HEK293 (cell line): ENCODE data around the gene MTARC2.

ENCODE experiments used
- RBAK ChIP-seq: fragments of 450-650 bp; formaldehyde crosslinking; IDR thresholded peaks from 2 replicates; pipeline ENCODE4 v1.5.1; 2016; ENCODE audit warnings: missing biosample characterization, missing genetic modification characterization
- ZNF274 ChIP-seq, 2 experiments: fragments of 200-500 bp in 1 of 2; fragments of 450-650 bp in 1 of 2; sonication (Bioruptor generic) in 1 of 2; formaldehyde crosslinking in 1 of 2; IDR thresholded peaks; 2 replicates each; pipeline versions ENCODE4 v1.5.1 to v1.6.1; 2014 to 2016; ENCODE audit warnings: borderline replicate concordance in 1 of 2, inconsistent platforms in 1 of 2, low read length in 1 of 2, missing biosample characterization in 1 of 2, missing genetic modification characterization in 1 of 2
- ZNF423 ChIP-seq: fragments of 450-650 bp; formaldehyde crosslinking; IDR thresholded peaks from 2 replicates; pipeline ENCODE4 v1.5.1; 2016; ENCODE audit warnings: missing biosample characterization, missing genetic modification characterization
- ZNF501 ChIP-seq: fragments of 450-650 bp; formaldehyde crosslinking; IDR thresholded peaks from 2 replicates; pipeline ENCODE4 v1.5.1; 2016; ENCODE audit warnings: missing biosample characterization, missing genetic modification characterization
- ZNF677 ChIP-seq: fragments of 450-650 bp; IDR thresholded peaks from 2 replicates; pipeline ENCODE4 v1.5.0; 2018; ENCODE audit warnings: missing biosample characterization, mild to moderate bottlenecking, missing genetic modification characterization, moderate library complexity
- TF ChIP-seq, protein P1 (sequence below): fragments of 450-650 bp; formaldehyde crosslinking; IDR thresholded peaks from 2 replicates; pipeline ENCODE4 v1.5.1; 2016; ENCODE audit warnings: missing biosample characterization, missing genetic modification characterization

DNA sequence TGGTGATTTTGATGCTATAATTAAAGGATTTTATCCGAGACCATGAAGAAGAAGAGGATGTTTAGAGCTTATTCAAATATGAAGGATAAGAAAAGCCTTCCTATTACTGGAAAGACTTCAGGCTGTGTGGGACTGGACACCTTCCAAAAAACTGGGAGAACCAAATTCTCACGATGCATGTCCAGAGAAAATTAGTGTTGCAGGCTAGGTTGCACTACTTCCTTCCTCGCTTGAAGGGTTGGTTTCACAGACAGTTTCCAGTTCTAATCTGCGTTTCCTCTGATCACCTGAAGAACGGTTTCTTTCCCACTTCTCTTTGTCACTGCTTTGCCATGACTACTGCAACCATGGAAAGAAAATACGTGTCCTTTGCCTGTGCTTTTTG is 2.0 kb downstream of the MTARC2 start:
- TF ChIP-seq RBAK (tag by site-specific recombination) (no peak), ZNF274 (IDR thresholded peaks at IDR 0.05; ENCODE audit: low read length) (no peak), ZNF274 (tag by site-specific recombination; IDR thresholded peaks at IDR 0.05; ENCODE audit: borderline replicate concordance) (no peak), ZNF423 (tag by site-specific recombination) (no peak), ZNF501 (no peak), ZNF677 (no peak)
- TF ChIP-seq, protein P1, sequence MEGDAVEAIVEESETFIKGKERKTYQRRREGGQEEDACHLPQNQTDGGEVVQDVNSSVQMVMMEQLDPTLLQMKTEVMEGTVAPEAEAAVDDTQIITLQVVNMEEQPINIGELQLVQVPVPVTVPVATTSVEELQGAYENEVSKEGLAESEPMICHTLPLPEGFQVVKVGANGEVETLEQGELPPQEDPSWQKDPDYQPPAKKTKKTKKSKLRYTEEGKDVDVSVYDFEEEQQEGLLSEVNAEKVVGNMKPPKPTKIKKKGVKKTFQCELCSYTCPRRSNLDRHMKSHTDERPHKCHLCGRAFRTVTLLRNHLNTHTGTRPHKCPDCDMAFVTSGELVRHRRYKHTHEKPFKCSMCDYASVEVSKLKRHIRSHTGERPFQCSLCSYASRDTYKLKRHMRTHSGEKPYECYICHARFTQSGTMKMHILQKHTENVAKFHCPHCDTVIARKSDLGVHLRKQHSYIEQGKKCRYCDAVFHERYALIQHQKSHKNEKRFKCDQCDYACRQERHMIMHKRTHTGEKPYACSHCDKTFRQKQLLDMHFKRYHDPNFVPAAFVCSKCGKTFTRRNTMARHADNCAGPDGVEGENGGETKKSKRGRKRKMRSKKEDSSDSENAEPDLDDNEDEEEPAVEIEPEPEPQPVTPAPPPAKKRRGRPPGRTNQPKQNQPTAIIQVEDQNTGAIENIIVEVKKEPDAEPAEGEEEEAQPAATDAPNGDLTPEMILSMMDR (tag by site-specific recombination), result no peak
